Kidney epithelial cell (primary cell): ENCODE results near the gene MAP1LC3A. TPM values are rescaled to one million over a fixed set of nuclear protein-coding genes. Genes with fewer than 3 reads are reported as not detected.

Experiments used
- DNase-seq: peaks from one replicate; pipeline ENCODE4 v3.0.0-alpha.2; 2010; ENCODE audit warnings: low read depth
- H3K27me3 ChIP-seq: 2 replicates; pipeline ENCODE4 v1.6.0; 2011; ENCODE audit warnings: low read length; ENCODE audit not compliant: control insufficient read depth, insufficient read depth
- H3K36me3 ChIP-seq: 2 replicates; pipeline ENCODE4 v1.5.1; 2011; ENCODE audit warnings: low read length; ENCODE audit not compliant: control insufficient read depth, insufficient read depth
- H3K4me3 ChIP-seq: 2 replicates; pipeline ENCODE4 v1.5.1; 2011; ENCODE audit warnings: low read depth, mild to moderate bottlenecking, control low read depth, low read length
- CTCF ChIP-seq: IDR thresholded peaks from 2 replicates; pipeline ENCODE4 v1.5.1; 2011; ENCODE audit warnings: mild to moderate bottlenecking, moderate library complexity, low read length, control low read depth, inconsistent platforms; ENCODE audit not compliant: insufficient read depth, poor library complexity, severe bottlenecking
- total RNA-seq: library from RNA; depleted of rRNA; stranded (reverse); fragments of >200 nt; gene quantifications from 2 replicates; pipeline ENCODE4 v1.2.3, GENCODE V29; 2015

Gene MAP1LC3A
- total RNA-seq, 1 donor from 2014 or later: 63.0 TPM

GRCh38 chr20:34542439-34542838 lies 16.1 kb upstream of the MAP1LC3A start:
- Histone ChIP-seq H3K4me3 (no peak overlapping the region), H3K27me3 (no peaks in the 10 kb centered on the region), H3K36me3 (peaks cover 2% of the 10 kb centered on the region)
- TF ChIP-seq CTCF: no peak
- DNase-seq: no peak

- DNase-seq: no peak
- no peak for TF ChIP-seq CTCF
- H3K27me3 ChIP-seq: no peaks in the 10 kb centered on the region
Observed at GRCh38 chr20:34543463-34544056, 15.0 kb upstream of the MAP1LC3A start.

GRCh38 chr20:34544109-34544796 lies 14.3 kb upstream of the MAP1LC3A start:
- no peak for TF ChIP-seq CTCF
- Histone ChIP-seq H3K36me3 (no peaks in the 10 kb centered on the region), H3K27me3 (no peaks in the 10 kb centered on the region), H3K4me3 (no peak overlapping the region)
- DNase-seq: no peak

More at GRCh38 chr20:34543463-34544056, 15.0 kb upstream of the MAP1LC3A start:
- Histone ChIP-seq H3K36me3 (no peaks in the 10 kb centered on the region), H3K4me3 (no peak overlapping the region)

GRCh38 chr20:34546751-34547181 lies 11.8 kb upstream of the MAP1LC3A start:
- no peak for DNase-seq
- no peak for TF ChIP-seq CTCF

GRCh38 chr20:34547844-34548613 lies 10.5 kb upstream of the MAP1LC3A start:
- DNase-seq: no peak
- TF ChIP-seq CTCF: no peak
- Histone ChIP-seq H3K4me3 (no peak overlapping the region), H3K27me3 (no peaks in the 10 kb centered on the region), H3K36me3 (no peaks in the 10 kb centered on the region)

More at GRCh38 chr20:34546751-34547181, 11.8 kb upstream of the MAP1LC3A start:
- Histone ChIP-seq H3K36me3 (no peaks in the 10 kb centered on the region), H3K27me3 (no peaks in the 10 kb centered on the region), H3K4me3 (no peak overlapping the region)
